SU-DHL-6 (cell line): ENCODE data around the gene ASB16.

Source experiments
- EZH2phosphoT487 ChIP-seq: fragments of 200-600 bp; sonication (generic), shearing (Covaris generic); conservative IDR thresholded peaks from 2 replicates; pipeline ENCODE4 v1.6.1; 2018; ENCODE audit warnings: mild to moderate bottlenecking, antibody characterized with exemption, low read length, moderate library complexity, mixed read lengths
- TF ChIP-seq, protein P1 (sequence below): fragments of 200-600 bp; sonication (generic); IDR thresholded peaks from one replicate; pipeline ENCODE4 v1.5.1; 2017; ENCODE audit warnings: antibody characterized with exemption, mild to moderate bottlenecking, low read length, moderate library complexity; ENCODE audit not compliant: insufficient read depth, poor library complexity, severe bottlenecking

DNA sequence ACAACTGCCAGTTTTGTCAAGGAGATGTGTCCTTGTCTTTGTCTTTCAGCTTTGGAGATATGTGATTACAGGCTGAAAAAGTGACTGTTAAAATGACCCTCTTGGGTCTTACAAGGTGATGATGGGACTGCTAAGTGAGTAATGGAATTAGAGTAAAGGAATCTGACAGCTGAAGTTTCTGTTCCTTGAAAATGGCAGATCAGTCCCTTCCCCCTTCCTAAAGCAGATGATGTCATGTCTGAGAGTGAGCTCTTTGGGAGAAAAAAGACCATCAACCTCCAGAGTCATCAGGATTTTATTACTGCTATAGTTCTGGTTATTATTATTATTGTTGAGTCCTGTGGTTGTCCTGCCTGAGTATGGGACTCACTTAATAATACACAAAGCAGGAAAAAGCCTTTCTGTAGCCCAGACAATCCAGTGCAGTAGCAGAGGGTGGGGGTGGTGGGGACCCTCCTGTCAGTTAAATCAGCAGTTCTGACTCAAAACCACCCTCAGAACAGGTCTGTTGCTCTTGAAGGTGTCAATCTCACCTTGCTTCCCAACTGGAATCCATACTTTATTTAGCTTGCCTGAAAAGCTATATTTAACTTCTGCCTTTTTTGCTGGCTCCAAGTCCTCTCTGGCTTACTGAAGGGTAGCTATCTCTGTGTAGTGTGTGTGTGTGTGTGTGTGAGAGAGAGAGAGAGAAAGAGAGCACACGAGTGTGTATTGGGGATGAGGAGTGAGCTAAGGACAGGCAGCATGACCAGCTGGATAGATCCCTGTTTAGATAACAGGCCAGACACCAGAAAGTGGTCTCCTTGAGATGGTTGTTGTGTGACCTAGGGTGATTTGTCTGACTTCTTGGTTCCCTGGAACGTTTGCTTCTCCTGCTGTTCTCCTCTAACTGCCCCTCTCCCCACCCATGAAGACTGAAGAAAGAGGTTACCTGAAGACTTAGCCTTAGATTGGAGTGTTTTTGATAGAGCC, 23.8 kb upstream of the ASB16 start:
- TF ChIP-seq, protein P1, sequence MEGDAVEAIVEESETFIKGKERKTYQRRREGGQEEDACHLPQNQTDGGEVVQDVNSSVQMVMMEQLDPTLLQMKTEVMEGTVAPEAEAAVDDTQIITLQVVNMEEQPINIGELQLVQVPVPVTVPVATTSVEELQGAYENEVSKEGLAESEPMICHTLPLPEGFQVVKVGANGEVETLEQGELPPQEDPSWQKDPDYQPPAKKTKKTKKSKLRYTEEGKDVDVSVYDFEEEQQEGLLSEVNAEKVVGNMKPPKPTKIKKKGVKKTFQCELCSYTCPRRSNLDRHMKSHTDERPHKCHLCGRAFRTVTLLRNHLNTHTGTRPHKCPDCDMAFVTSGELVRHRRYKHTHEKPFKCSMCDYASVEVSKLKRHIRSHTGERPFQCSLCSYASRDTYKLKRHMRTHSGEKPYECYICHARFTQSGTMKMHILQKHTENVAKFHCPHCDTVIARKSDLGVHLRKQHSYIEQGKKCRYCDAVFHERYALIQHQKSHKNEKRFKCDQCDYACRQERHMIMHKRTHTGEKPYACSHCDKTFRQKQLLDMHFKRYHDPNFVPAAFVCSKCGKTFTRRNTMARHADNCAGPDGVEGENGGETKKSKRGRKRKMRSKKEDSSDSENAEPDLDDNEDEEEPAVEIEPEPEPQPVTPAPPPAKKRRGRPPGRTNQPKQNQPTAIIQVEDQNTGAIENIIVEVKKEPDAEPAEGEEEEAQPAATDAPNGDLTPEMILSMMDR, result no peak
- TF ChIP-seq EZH2phosphoT487, result no peak
